ENCODE results near the gene KLF17. TPM values are rescaled to one million over a fixed set of nuclear protein-coding genes. Genes with fewer than 3 reads are reported as not detected.

KLF17 gene
- total and polyA plus RNA-seq, 4 donors: not detected

DNA sequence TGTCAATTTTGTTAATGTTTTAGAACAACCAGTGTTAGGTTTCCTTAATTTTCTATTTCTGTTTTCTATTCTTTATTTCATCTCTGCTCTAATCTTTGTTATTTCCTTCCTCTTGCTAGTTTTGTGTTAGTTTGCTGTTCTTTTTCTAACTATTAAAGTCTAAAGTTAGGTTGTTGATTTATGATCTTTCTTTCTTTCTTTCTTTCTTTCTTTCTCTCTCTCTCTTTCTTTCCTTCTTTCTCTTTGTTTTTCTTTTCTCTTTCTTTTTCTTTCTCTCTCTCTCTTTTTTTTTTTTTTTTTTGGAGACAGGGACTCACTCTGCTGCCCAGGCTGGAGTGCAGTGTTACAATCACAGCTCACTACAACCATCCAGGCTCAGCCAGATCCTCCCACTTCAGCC, 40.2 kb downstream of the KLF17 start:
- Histone ChIP-seq H3K36me3 (ENCODE audit: control insufficient read depth in 4 of 4, insufficient read depth in 3 of 4, low read depth in 1 of 4, low read length in 3 of 4) (no peaks in the 10 kb centered on the region), H3K9ac (ENCODE audit: low read depth in 1 of 2, low read length in 2 of 2) (no peak overlapping the region), H3K27ac (ENCODE audit: low read depth in 1 of 2, low read length in 2 of 2) (no peak overlapping the region), H3K4me1 (ENCODE audit: control insufficient read depth in 4 of 4, insufficient read depth in 4 of 4, low read length in 3 of 4) (no peaks in the 10 kb centered on the region), H3K9me3 (ENCODE audit: control insufficient read depth in 4 of 4, low read length in 3 of 4) (no peaks in the 10 kb centered on the region), H3K4me3 (ENCODE audit: low read depth in 1 of 3, low read length in 3 of 3) (no peak overlapping the region), H3K27me3 (ENCODE audit: control insufficient read depth in 4 of 4, insufficient read depth in 4 of 4, low read length in 3 of 4) (no peaks in the 10 kb centered on the region)
- DNase-seq (ENCODE audit: low spot score): no peak
- TF ChIP-seq HNF4A (conservative IDR thresholded peaks at IDR 0.05) (no peak), TAF1 (conservative IDR thresholded peaks at IDR 0.05) (no peak), SP1 (IDR thresholded peaks at IDR 0.05) (no peak), GABPA (IDR thresholded peaks at IDR 0.05 in 1 of 2, conservative IDR thresholded peaks at IDR 0.05 in 1 of 2) (no peak), YY1 (IDR thresholded peaks at IDR 0.05) (no peak)
- TF ChIP-seq, protein P1, sequence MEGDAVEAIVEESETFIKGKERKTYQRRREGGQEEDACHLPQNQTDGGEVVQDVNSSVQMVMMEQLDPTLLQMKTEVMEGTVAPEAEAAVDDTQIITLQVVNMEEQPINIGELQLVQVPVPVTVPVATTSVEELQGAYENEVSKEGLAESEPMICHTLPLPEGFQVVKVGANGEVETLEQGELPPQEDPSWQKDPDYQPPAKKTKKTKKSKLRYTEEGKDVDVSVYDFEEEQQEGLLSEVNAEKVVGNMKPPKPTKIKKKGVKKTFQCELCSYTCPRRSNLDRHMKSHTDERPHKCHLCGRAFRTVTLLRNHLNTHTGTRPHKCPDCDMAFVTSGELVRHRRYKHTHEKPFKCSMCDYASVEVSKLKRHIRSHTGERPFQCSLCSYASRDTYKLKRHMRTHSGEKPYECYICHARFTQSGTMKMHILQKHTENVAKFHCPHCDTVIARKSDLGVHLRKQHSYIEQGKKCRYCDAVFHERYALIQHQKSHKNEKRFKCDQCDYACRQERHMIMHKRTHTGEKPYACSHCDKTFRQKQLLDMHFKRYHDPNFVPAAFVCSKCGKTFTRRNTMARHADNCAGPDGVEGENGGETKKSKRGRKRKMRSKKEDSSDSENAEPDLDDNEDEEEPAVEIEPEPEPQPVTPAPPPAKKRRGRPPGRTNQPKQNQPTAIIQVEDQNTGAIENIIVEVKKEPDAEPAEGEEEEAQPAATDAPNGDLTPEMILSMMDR (IDR thresholded peaks at IDR 0.05; ENCODE audit: low read depth, low read length, missing input control): no peak

DNA sequence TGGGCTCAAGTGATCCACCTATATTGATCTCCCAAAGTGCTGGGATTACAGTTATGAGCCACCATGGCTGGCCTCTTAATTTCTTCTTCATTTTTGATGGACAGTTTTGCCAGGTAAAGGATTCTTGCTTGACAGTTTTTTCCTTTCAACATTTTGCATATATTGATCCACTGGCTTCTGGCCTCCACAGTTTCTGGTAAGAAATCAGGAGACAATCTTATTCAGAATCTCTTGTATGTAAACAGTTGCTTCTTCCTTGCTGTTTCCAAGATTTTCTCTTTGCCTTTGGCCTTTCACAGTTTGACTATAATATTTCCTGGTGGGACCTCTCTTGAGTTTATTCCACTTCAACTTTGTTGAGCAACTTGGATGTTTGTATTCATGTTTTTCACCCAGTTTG, 42.9 kb downstream of the KLF17 start:
- TF ChIP-seq, protein P1 (IDR thresholded peaks at IDR 0.05; ENCODE audit: low read depth, low read length, missing input control): no peak
- TF ChIP-seq RXRA (IDR thresholded peaks at IDR 0.05) (no peak), SP1 (IDR thresholded peaks at IDR 0.05) (no peak), GABPA (IDR thresholded peaks at IDR 0.05 in 1 of 2, conservative IDR thresholded peaks at IDR 0.05 in 1 of 2) (no peak), TAF1 (conservative IDR thresholded peaks at IDR 0.05) (no peak), RAD21 (IDR thresholded peaks at IDR 0.05) (no peak), FOXA2 (IDR thresholded peaks at IDR 0.05) (no peak), YY1 (IDR thresholded peaks at IDR 0.05) (no peak), JUND (IDR thresholded peaks at IDR 0.05) (no peak), FOXA1 (IDR thresholded peaks at IDR 0.05) (no peak), HNF4A (conservative IDR thresholded peaks at IDR 0.05) (no peak), HNF4G (IDR thresholded peaks at IDR 0.05) (no peak), NR2F2 (IDR thresholded peaks at IDR 0.05) (no peak), EGR1 (IDR thresholded peaks at IDR 0.05; ENCODE audit: low read depth in 2 of 2) (no peak)
- TF ChIP-seq, protein P2, sequence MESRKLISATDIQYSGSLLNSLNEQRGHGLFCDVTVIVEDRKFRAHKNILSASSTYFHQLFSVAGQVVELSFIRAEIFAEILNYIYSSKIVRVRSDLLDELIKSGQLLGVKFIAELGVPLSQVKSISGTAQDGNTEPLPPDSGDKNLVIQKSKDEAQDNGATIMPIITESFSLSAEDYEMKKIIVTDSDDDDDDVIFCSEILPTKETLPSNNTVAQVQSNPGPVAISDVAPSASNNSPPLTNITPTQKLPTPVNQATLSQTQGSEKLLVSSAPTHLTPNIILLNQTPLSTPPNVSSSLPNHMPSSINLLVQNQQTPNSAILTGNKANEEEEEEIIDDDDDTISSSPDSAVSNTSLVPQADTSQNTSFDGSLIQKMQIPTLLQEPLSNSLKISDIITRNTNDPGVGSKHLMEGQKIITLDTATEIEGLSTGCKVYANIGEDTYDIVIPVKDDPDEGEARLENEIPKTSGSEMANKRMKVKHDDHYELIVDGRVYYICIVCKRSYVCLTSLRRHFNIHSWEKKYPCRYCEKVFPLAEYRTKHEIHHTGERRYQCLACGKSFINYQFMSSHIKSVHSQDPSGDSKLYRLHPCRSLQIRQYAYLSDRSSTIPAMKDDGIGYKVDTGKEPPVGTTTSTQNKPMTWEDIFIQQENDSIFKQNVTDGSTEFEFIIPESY (IDR thresholded peaks at IDR 0.05): no peak
- TF ChIP-seq, protein P3, sequence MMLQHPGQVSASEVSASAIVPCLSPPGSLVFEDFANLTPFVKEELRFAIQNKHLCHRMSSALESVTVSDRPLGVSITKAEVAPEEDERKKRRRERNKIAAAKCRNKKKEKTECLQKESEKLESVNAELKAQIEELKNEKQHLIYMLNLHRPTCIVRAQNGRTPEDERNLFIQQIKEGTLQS (IDR thresholded peaks at IDR 0.05): no peak
- TF ChIP-seq, protein P4, sequence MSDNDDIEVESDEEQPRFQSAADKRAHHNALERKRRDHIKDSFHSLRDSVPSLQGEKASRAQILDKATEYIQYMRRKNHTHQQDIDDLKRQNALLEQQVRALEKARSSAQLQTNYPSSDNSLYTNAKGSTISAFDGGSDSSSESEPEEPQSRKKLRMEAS (IDR thresholded peaks at IDR 0.05): no peak
- TF ChIP-seq, protein P5, sequence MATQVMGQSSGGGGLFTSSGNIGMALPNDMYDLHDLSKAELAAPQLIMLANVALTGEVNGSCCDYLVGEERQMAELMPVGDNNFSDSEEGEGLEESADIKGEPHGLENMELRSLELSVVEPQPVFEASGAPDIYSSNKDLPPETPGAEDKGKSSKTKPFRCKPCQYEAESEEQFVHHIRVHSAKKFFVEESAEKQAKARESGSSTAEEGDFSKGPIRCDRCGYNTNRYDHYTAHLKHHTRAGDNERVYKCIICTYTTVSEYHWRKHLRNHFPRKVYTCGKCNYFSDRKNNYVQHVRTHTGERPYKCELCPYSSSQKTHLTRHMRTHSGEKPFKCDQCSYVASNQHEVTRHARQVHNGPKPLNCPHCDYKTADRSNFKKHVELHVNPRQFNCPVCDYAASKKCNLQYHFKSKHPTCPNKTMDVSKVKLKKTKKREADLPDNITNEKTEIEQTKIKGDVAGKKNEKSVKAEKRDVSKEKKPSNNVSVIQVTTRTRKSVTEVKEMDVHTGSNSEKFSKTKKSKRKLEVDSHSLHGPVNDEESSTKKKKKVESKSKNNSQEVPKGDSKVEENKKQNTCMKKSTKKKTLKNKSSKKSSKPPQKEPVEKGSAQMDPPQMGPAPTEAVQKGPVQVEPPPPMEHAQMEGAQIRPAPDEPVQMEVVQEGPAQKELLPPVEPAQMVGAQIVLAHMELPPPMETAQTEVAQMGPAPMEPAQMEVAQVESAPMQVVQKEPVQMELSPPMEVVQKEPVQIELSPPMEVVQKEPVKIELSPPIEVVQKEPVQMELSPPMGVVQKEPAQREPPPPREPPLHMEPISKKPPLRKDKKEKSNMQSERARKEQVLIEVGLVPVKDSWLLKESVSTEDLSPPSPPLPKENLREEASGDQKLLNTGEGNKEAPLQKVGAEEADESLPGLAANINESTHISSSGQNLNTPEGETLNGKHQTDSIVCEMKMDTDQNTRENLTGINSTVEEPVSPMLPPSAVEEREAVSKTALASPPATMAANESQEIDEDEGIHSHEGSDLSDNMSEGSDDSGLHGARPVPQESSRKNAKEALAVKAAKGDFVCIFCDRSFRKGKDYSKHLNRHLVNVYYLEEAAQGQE (IDR thresholded peaks at IDR 0.05): no peak
- Histone ChIP-seq H3K36me3 (ENCODE audit: control insufficient read depth in 4 of 4, insufficient read depth in 3 of 4, low read depth in 1 of 4, low read length in 3 of 4) (no peaks in the 10 kb centered on the region), H3K4me1 (ENCODE audit: control insufficient read depth in 4 of 4, insufficient read depth in 4 of 4, low read length in 3 of 4) (no peaks in the 10 kb centered on the region), H3K9me3 (ENCODE audit: control insufficient read depth in 4 of 4, low read length in 3 of 4) (no peaks in the 10 kb centered on the region), H3K9ac (ENCODE audit: low read depth in 1 of 2, low read length in 2 of 2) (no peak overlapping the region), H3K27ac (ENCODE audit: low read depth in 1 of 2, low read length in 2 of 2) (no peak overlapping the region), H3K4me3 (ENCODE audit: low read depth in 1 of 3, low read length in 3 of 3) (no peak overlapping the region), H3K27me3 (ENCODE audit: control insufficient read depth in 4 of 4, insufficient read depth in 4 of 4, low read length in 3 of 4) (no peaks in the 10 kb centered on the region)
- no peak for DNase-seq (ENCODE audit: low spot score)
